ENCODE results near the gene DEGS2.

The DEGS2 gene

GRCh38 chr14:100131181-100131580 lies 28.3 kb downstream of the DEGS2 start:
- DNase-seq (ENCODE audit: low read depth): no peak
- TF ChIP-seq CTCF (IDR thresholded peaks at IDR 0.05; ENCODE audit: control insufficient read depth, insufficient read depth, low read depth, low read length, missing control alignments): no peak
- no peak overlapping the region for H3K4me3 ChIP-seq (ENCODE audit: control insufficient read depth, low read depth, low read length)

- no peak overlapping the region for H3K4me3 ChIP-seq (ENCODE audit: control insufficient read depth, low read depth, low read length)
- DNase-seq (ENCODE audit: low read depth): no peak
- TF ChIP-seq CTCF (IDR thresholded peaks at IDR 0.05; ENCODE audit: control insufficient read depth, insufficient read depth, low read depth, low read length, missing control alignments): no peak
These were observed 28.9 kb downstream of the DEGS2 start for GRCh38 chr14:100130521-100130920.

- H3K4me3 ChIP-seq (ENCODE audit: control insufficient read depth, low read depth, low read length): no peak overlapping the region
- peak; percentile 8 for DNase-seq (ENCODE audit: low read depth)
- TF ChIP-seq CTCF (IDR thresholded peaks at IDR 0.05; ENCODE audit: control insufficient read depth, insufficient read depth, low read depth, low read length, missing control alignments): no peak
These were observed 30.3 kb downstream of the DEGS2 start for GRCh38 chr14:100129161-100129589.

GRCh38 chr14:100128688-100129087 lies 30.8 kb downstream of the DEGS2 start:
- no peak overlapping the region for H3K4me3 ChIP-seq (ENCODE audit: control insufficient read depth, low read depth, low read length)
- no peak for DNase-seq (ENCODE audit: low read depth)
- no peak for TF ChIP-seq CTCF (IDR thresholded peaks at IDR 0.05; ENCODE audit: control insufficient read depth, insufficient read depth, low read depth, low read length, missing control alignments)

GRCh38 chr14:100127853-100128455 lies 31.5 kb downstream of the DEGS2 start:
- no peak overlapping the region for H3K4me3 ChIP-seq (ENCODE audit: control insufficient read depth, low read depth, low read length)
- no peak for DNase-seq (ENCODE audit: low read depth)
- TF ChIP-seq CTCF (IDR thresholded peaks at IDR 0.05; ENCODE audit: control insufficient read depth, insufficient read depth, low read depth, low read length, missing control alignments): no peak

GRCh38 chr14:100126401-100126800 lies 33.0 kb downstream of the DEGS2 start:
- no peak for DNase-seq (ENCODE audit: low read depth)
- TF ChIP-seq CTCF (IDR thresholded peaks at IDR 0.05; ENCODE audit: control insufficient read depth, insufficient read depth, low read depth, low read length, missing control alignments): no peak
- no peak overlapping the region for H3K4me3 ChIP-seq (ENCODE audit: control insufficient read depth, low read depth, low read length)
